DMS53 treated with DMSO at 0.1 percent for 48 hours (cell line): ENCODE data around the gene FILIP1.
A peak's percentile ranks its signal among the peaks of the same experiment; 100 is the strongest.

Source experiments
- DNase-seq: peaks from one replicate; lab custom pipeline; 2025; ENCODE audit not compliant: unreplicated experiment; lab: John Stamatoyannopoulos, UW

The FILIP1 gene

DNA sequence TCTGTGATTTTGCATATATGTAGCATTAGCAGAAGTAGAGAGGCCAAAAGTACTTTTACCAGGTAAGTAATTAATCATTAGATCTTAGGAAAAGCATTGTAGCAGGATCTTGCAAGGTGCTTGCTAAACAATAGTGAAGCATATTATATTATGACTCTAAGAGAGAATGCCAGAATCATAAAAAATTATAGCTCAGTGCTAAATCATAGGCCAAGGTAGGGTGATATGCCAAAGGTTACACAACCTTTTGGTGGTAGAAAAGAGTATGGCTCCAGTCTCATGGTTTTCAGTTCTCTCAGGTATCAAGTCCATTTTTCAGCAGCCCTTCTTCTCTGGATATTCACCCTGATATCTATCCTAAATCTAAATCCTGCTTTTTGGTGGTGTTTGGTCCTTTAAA, 192.1 kb downstream of the FILIP1 start:
- DNase-seq: no peak

GRCh38 chr6:75301088-75301487, 192.5 kb downstream of the FILIP1 start:
- DNase-seq: no peak

DNA sequence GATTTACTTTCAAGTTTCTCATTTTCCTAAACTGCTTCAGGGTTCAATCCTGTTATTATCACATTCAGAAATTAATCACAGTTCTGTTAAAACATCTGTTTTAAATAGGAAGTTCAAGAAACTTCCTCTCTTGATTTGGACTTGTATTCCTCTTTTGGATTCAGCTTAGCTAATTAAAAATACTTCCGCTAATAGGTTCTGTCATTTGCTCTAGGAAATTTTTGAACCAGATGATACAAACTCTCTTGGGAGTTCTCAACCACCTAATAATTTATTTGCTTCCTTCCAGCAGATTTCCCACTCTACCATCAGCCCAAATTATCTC, 193.1 kb downstream of the FILIP1 start:
- DNase-seq: no peak

GRCh38 chr6:75299801-75300530, 193.6 kb downstream of the FILIP1 start:
- no peak for DNase-seq

- peak; percentile 81 for DNase-seq
These were observed 196.5 kb downstream of the FILIP1 start for GRCh38 chr6:75296811-75297779.

DNA sequence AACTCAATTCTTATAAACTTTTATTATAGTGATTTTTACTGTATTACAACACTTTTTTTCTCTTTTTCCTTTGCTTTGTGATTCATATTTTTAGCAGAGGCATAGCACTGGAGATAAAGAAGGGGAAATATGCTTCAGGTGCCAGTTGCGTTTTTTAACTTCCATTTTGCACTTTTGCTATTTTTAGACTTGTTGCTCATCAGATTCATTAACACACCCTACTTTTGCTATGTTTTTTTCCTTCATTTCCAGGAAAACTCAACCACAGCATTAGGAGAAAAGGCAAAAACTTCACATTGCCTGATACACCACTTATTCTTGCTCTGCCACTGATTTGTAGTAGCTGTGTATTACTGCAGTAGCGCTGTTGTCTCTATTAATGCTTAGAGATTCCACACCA, 201.0 kb downstream of the FILIP1 start:
- DNase-seq: no peak

DNA sequence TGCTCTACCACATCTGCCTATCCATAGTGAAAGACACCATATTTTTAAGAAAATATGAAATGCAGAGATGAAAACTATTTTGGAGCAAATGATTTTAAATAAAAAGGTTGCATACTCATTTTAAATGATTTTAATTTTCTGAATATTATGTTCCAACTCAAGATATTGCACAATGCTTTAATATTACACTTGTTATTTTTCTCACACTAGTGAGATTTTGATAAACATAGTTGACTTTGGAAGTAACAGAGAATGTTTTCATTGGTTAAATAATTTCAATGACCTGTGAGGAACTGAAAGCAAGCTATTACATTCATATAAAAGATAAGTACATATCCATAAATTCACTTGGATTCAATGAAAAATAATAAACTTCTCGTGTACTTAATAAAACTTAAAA, 201.9 kb downstream of the FILIP1 start:
- DNase-seq: no peak

GRCh38 chr6:75291331-75291730, 202.3 kb downstream of the FILIP1 start:
- DNase-seq: no peak

DNA sequence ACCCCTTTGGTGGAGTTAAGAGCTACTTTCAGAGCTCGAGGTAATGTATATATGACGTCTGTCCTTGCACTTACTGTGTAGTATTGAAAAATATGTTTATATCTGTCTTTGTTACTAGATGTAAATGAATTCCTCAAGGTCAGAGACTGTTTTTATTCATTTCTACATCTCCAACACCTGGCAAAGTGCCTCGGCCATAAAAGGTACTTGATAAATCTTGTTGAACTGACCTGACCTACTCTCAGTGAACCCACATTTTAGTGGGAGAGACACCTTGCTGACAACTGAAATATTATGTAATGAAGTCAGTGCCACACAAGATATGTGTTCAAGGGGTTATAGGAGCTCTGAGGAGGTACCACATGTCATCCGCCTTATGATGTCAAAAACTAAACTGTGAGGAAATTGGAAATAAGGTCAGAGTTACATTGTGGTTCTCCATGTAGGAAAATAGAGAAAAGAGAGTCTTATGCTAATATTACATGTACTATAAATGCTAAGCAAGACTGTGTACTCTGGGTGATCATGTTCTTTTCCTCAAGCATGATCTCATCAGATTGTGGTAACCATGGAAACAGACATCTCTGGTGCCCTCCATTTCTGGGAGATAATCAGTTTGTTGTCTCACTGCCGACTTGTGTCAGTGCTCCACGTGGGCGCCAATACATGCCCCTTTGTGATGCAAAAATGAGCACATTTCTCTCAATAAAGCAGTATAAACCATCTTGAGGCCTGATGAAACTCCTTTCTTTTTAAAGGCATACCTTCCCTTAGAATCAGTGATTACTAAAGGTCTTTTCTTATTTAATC, 203.3 kb downstream of the FILIP1 start:
- DNase-seq: no peak

- DNase-seq: no peak
These were observed 205.6 kb downstream of the FILIP1 start for GRCh38 chr6:75288023-75288422.

- no peak for DNase-seq
These were observed 206.2 kb downstream of the FILIP1 start for GRCh38 chr6:75287424-75287823.

DNA sequence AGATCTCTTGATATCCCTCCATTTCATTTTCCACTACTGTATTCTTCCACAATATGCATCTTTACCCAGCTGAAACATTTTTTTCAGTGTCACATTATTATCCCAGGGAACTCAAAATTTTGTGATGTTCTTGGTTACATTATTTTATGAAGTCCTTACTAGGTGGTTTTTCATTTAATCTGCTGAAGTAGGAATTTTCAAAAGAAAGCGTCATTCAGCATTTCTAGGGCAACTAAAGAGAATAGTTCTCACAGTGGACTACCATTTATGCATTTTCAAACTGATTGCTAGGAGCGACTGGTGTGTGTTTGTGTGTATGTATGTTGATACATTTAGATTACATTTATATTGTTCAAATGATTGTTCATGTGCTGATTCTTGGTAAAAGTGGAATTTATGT, 206.6 kb downstream of the FILIP1 start:
- no peak for DNase-seq

GRCh38 chr6:75285283-75285639, 208.3 kb downstream of the FILIP1 start:
- DNase-seq: peak; percentile 72

DNA sequence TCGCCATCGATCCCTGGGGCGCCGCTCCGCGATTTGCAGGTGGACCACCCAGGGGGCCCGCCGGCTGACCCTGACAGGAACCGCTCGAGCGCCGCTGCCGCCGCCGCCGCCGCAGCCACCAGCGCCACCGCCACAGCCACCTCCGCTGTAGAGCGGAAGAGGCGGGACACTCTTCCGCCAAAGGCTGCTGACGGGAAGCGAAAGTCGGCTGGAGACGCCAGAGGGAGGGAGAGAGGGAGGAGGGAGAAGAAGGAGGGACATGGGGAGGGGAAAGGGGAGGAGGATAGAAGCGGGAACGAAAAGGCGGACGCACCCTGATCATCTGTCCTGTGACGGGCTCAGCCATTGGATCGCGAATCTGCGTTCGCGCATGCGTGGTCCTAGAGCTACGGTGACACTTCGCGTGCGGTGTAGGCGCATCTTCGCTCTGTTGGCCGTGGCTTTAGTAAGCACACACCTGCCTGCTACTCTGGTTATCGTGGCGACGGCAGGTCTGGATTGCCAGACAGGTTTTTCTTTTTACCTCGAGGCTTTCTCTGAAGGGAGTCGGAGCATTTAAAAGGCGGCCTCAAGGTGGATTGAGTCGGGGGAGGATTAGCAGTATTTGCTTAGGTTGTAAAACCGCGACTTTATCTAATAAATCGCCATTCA, 208.8 kb downstream of the FILIP1 start, which contains the start of gene TMEM30A:
Gene TMEM30A, minus strand, starts transcription at position 161 of the 651 bp plus-strand sequence. Its CDS starts 154 bp downstream, at position 7.
- DNase-seq: peak; percentile 99

DNA sequence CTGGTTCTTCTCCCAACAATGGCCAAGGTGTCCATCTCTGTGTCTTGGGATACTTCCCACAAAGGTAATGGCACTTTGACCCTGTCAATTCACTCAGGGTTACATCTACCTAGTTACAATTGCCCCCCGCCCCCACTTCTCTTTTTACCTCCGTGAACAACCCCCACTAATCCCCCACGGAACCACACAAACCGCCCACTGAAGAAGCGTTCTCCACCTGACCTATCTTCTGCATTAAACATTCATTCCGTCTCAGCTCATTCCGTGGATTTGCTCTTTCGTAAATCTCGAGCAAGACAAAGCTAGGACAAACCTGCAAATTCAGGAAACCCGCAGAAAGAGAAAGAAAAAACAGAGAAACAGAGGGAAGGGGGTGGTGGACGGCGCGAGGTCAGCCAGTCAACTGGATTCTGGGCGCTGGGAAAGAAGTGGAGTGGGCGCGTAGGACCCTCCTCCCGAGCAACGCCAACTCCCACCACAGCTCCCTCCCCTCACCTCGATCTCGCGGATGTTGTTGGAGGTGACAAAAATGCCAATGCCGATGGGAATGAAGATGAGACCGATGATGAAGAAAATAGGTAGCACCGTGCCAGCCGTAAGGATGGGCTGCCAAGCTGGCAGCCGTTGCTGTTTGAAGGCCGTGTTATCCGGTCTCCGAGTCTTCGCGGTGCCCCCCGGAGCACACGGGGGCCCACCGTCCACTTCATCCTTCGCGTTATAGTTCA, 209.5 kb downstream of the FILIP1 start:
- DNase-seq: no peak

GRCh38 chr6:75282706-75283105, 210.9 kb downstream of the FILIP1 start:
- no peak for DNase-seq

DNA sequence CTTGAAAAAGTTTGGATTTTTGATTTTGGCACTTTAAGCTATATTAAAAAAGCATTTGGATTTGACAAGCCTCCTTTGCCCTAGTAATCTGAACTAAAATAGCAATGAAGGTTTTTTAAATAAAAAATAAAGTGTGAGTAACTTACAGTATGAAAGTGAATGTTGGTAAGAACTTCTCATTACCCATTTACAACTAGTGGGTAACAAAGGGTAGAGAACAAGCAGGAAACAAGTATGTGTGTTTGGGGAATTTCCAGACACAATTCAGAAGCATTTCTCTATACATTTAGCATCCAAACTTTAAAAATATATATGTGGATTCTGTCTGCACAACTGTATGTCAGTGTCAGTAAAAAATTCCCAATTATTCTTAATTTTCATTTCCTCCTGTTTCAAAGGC, 211.9 kb downstream of the FILIP1 start:
- no peak for DNase-seq

DNA sequence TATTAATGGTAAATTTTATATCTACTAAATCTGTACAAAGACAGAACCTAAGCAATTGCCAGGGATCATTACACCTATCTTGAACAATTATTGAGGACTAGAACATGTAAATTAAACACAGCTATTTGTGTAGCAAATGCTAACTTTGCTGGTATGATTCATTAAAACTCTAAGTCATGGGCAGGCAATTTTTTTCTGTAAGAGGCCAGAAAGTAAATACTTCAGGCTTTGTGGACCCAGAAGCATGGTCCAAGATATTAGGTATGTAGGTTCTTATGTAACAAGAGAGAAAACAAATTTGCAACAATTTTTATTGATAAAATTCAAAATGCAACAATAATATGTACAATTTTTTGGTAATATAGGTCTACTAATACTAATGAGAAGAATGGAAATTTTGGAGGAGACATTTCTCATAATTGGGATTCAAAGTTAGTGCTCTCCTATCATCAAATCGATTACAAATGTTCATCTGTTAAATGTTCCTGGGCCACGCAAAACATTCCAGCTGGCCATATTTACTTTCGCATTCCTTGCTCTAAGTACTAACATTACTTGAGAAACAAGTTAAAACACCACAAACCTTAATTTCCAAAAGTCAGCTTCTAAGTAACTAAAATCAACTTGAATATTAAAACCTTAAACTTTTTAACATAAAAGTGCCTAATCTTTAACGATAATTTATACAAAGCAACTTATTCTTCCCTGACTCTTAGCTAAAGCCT, 213.3 kb downstream of the FILIP1 start:
- no peak for DNase-seq

DNA sequence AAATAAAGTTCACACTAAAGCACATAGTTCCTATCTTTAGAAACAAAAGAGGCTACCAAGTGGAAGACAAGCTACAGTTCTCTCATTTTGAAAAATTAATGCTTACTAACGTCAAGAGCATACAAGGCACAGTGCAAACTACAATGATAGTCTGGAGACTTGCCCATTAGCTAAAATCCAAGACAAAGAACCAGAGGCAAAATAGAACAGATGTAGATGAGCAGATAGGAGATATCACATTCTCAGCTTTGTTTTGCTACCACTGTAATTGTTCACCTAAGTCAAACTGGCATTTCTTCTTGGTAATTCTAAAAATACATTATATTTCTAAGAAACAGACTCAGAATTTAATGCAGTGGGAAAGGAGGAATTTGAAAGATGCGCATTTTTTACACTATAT, 214.2 kb downstream of the FILIP1 start:
- DNase-seq: no peak
